GM23338 (cell line): ENCODE results near the gene PEA15. TPM values are rescaled to one million over a fixed set of nuclear protein-coding genes. Genes with fewer than 3 reads are reported as not detected.

Source experiments
- ATAC-seq: fragments of 200-7000 bp; cut with Tn5 transposase; 3 replicates; pipeline ENCODE4 v1.9.1; 2020
- DNase-seq: peaks from one replicate; pipeline ENCODE4 v3.0.0-alpha.2; 2015; ENCODE audit warnings: low spot score
- H2AFZ ChIP-seq: fragments of 200-600 bp; sonication (generic); 2 replicates; pipeline ENCODE4 v1.8.0; 2016; ENCODE audit warnings: antibody characterized with exemption, mild to moderate bottlenecking, moderate library complexity
- H3F3A ChIP-seq: fragments of 200-600 bp; sonication (generic); replicated peaks from 2 replicates; pipeline ENCODE4 v1.8.0; 2017; ENCODE audit warnings: antibody characterized with exemption, mixed run types, low read depth
- H3K27ac ChIP-seq: fragments of 200-600 bp; sonication (generic); 2 replicates; pipeline ENCODE4 v1.6.1; 2016; ENCODE audit warnings: low read depth
- H3K27me3 ChIP-seq: fragments of 200-600 bp; sonication (generic); 2 replicates; pipeline ENCODE4 v1.8.0; 2016; ENCODE audit warnings: mild to moderate bottlenecking, mixed run types, moderate library complexity; ENCODE audit not compliant: insufficient read depth
- H3K36me3 ChIP-seq: fragments of 200-600 bp; sonication (generic); 2 replicates; pipeline ENCODE4 v1.8.0; 2016; ENCODE audit warnings: mild to moderate bottlenecking; ENCODE audit not compliant: insufficient read depth
- H3K4me1 ChIP-seq: fragments of 200-600 bp; sonication (generic); 2 replicates; pipeline ENCODE4 v1.8.0; 2016; ENCODE audit warnings: mild to moderate bottlenecking, moderate library complexity; ENCODE audit not compliant: insufficient read depth
- H3K4me2 ChIP-seq: fragments of 200-600 bp; sonication (generic); 2 replicates; pipeline ENCODE4 v1.7.1; 2017; ENCODE audit warnings: mixed run types
- H3K4me3 ChIP-seq: fragments of 200-600 bp; sonication (generic); 2 replicates; pipeline ENCODE4 v1.6.1; 2016; ENCODE audit warnings: mixed run types
- H3K79me2 ChIP-seq: fragments of 200-600 bp; sonication (generic); replicated peaks from 2 replicates; pipeline ENCODE4 v1.8.0; 2017; ENCODE audit warnings: mild to moderate bottlenecking; ENCODE audit not compliant: insufficient read depth
- H3K9me2 ChIP-seq: fragments of 200-600 bp; sonication (generic); 2 replicates; pipeline ENCODE4 v1.8.0; 2017; ENCODE audit not compliant: insufficient read depth
- H4K20me1 ChIP-seq: fragments of 200-600 bp; sonication (generic); replicated peaks from 2 replicates; pipeline ENCODE4 v1.8.0; 2017; ENCODE audit warnings: mild to moderate bottlenecking; ENCODE audit not compliant: insufficient read depth
- H3K27ac Mint-ChIP-seq: 2 replicates; pipeline ENCODE4 v1.8.0; 2020; ENCODE audit warnings: inconsistent platforms, mild to moderate bottlenecking, moderate library complexity, mixed read lengths
- H3K27me3 Mint-ChIP-seq: 3 replicates; pipeline ENCODE4 v1.8.0; 2022; ENCODE audit warnings: low read depth, mild to moderate bottlenecking, moderate library complexity, mixed read lengths, inconsistent platforms; ENCODE audit not compliant: insufficient read depth, poor library complexity
- H3K36me3 Mint-ChIP-seq: 3 replicates; pipeline ENCODE4 v1.8.0; 2021; ENCODE audit warnings: low read depth, mild to moderate bottlenecking, inconsistent platforms, moderate library complexity, mixed read lengths
- H3K4me1 Mint-ChIP-seq: 3 replicates; pipeline ENCODE4 v1.8.0; 2020; ENCODE audit warnings: mild to moderate bottlenecking, inconsistent platforms, mixed read lengths
- H3K4me3 Mint-ChIP-seq: 3 replicates; pipeline ENCODE4 v1.8.0; 2021; ENCODE audit warnings: moderate library complexity, mild to moderate bottlenecking, inconsistent platforms, mixed read lengths
- H3K9me3 Mint-ChIP-seq: 3 replicates; pipeline ENCODE4 v1.8.0; 2020; ENCODE audit warnings: moderate library complexity, mild to moderate bottlenecking, inconsistent platforms, mixed read lengths
- CREB1 ChIP-seq: fragments of 250-450 bp; sonication (Bioruptor Pico); IDR thresholded peaks from 2 replicates; pipeline ENCODE4 v1.5.0; 2020; ENCODE audit warnings: low read depth, mild to moderate bottlenecking, moderate library complexity
- EZH2 ChIP-seq: fragments of 200-600 bp; sonication (generic); IDR thresholded peaks from one replicate; pipeline ENCODE4 v1.8.0; 2017; ENCODE audit warnings: antibody characterized with exemption, mild to moderate bottlenecking, low read depth; ENCODE audit not compliant: unreplicated experiment
- EZH2phosphoT487 ChIP-seq: fragments of 200-600 bp; sonication (generic); IDR thresholded peaks from one replicate; pipeline ENCODE4 v1.8.1; 2018; ENCODE audit warnings: antibody characterized with exemption; ENCODE audit not compliant: unreplicated experiment
- JUNB ChIP-seq: IDR thresholded peaks from one replicate; pipeline ENCODE4 v1.6.1; 2016; ENCODE audit warnings: antibody characterized with exemption; ENCODE audit not compliant: unreplicated experiment
- NANOG ChIP-seq: IDR thresholded peaks from 2 replicates; pipeline ENCODE4 v1.6.1; 2016; ENCODE audit warnings: antibody characterized with exemption, borderline replicate concordance
- POLR2AphosphoS5 ChIP-seq: IDR thresholded peaks from 2 replicates; pipeline ENCODE4 v1.6.1; 2016; ENCODE audit warnings: antibody characterized with exemption, low read depth
- STAT1 ChIP-seq: IDR thresholded peaks from one replicate; pipeline ENCODE4 v1.6.1; 2016; ENCODE audit warnings: antibody characterized with exemption; ENCODE audit not compliant: unreplicated experiment
- ZNF114 ChIP-seq: fragments of 250-450 bp; sonication (Bioruptor Pico); IDR thresholded peaks from 2 replicates; pipeline ENCODE4 v1.5.0; 2020; ENCODE audit warnings: mild to moderate bottlenecking, moderate library complexity
- ZNF331 ChIP-seq: fragments of 250-450 bp; sonication (Bioruptor Pico); IDR thresholded peaks from 2 replicates; pipeline ENCODE4 v1.5.0; 2020; ENCODE audit warnings: low read depth, mild to moderate bottlenecking, moderate library complexity
- polyA plus RNA-seq: library from polyadenylated mRNA; unstranded; fragments of >200 nt; fragmentation: Nextera tagmentation; extraction: Ambion mirVana; gene quantifications from 2 replicates; pipeline ENCODE4 v1.2.1, GENCODE V29; 2016
- total RNA-seq: library from RNA; depleted of rRNA; stranded (reverse); fragments of >200 nt; shearing (Covaris generic); gene quantifications from 2 replicates; pipeline ENCODE4 v1.2.3, GENCODE V29; 2014
- TF ChIP-seq, protein P1 (sequence below): IDR thresholded peaks from 2 replicates; pipeline ENCODE4 v1.6.1; 2016; ENCODE audit warnings: antibody characterized with exemption

Gene PEA15
- total and polyA plus RNA-seq, 2 experiments from 2014 or later = 60.3 to 80.8 TPM

DNA sequence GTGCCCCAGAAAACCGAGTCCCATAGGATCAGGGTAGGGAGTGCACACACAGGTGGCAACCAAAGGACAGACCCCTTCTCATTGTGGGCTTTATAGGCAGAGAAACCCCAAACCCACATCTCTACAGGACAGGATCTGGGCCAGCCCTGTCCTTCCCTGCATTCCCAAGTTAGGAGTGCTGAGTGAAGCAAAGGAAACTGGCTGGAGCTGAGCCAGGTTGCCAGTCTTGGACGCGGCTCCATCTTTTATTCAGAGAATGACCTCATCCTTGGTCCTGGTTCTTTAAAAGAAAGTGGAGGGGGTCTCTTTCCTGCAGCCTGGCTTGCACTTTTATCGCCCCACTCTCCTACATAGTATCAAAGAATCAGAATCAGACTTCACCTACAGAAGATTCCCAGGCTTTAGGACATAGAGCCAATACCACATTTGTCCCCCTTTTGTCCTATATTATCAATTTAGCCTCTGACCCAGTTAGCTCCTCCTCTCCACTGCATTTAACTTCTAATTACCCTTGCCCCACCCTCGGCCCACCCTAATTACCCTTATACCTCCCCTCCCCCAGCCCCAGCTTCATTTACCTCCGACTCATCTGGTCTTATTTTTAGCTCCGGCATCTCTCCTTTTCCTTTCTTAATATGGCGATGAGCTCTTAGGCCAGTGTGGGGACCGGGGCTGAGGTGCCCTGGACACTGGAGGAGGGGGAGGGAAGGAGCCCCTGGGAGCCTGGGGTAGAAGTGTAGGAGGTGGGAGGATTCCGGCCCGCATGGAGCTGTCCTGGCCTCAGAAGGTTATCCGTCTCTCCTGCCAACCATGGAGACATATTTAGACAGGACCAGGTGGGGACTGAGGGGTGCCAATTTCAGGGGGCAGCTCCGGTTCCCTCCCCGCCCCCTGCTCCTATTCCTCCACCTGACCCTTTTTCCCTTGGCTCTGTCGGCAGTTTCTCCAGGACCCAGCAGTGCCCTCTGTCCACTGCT is 15.2 kb upstream of the PEA15 start, which contains the start of gene CASQ1:
Gene CASQ1, plus strand, starts transcription at position 927 of the 977 bp plus-strand sequence. CDS start 177 bp downstream, outside the sequence.
- peaks cover 13% of the 10 kb centered on the region for H3K4me1 Mint-ChIP-seq
- no peaks in the 10 kb centered on the region for H3K27me3 Mint-ChIP-seq
- H3K27ac Mint-ChIP-seq = no peak within 1 kb of the TSS; the same call in 1 of the 2 replicates
- no peaks in the 10 kb centered on the region; the same call in 2 of the 3 replicates for H3K36me3 Mint-ChIP-seq
- Histone ChIP-seq H3K4me2 (no peak within 1 kb of the TSS), H4K20me1 (no peaks in the 10 kb centered on the region), H3K4me3 (no peak within 1 kb of the TSS), H3K36me3 (no peaks in the 10 kb centered on the region), H2AFZ (peak within 1 kb of the TSS; percentile 86), H3F3A (0 out of 2 replicates have a peak, but pooled peaks cover 9% of the 10 kb centered on the region), H3K27me3 (no peaks in the 10 kb centered on the region), H3K27ac (no peak within 1 kb of the TSS), H3K9me2 (peaks cover 9% of the 10 kb centered on the region), H3K4me1 (peaks cover 34% of the 10 kb centered on the region), H3K79me2 (no peaks in the 10 kb centered on the region)
- TF ChIP-seq NANOG = no peak
- H3K4me3 Mint-ChIP-seq = no peak within 1 kb of the TSS
- ATAC-seq (no peak), DNase-seq (no peak)
- H3K9me3 Mint-ChIP-seq = no peaks in the 10 kb centered on the region

DNA sequence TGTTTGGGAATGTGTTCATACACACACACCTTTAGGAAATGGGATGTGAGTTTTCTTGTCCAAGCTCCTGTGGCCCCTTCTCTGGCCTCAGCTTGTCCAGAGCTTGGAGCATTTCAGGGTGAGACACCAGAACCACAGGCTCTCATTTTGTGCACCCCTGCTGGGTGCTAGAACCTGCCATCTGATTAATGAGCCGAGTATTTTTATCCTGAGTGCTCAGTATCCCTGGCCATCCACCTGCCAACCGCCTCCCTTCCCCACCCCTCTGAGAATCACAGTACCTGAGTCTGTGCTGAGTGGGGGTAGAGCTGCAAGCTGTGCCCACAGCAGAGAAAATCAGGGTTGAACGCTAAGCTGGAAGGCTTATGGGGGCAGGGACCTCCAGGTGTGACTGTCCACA is 13.4 kb upstream of the PEA15 start:
- no peak overlapping the region for H3K4me3 ChIP-seq
- peaks cover 32% of the 10 kb centered on the region for H3K4me1 ChIP-seq
- no peaks in the 10 kb centered on the region for H4K20me1 ChIP-seq
- no peak for DNase-seq
- no peaks in the 10 kb centered on the region for H3K36me3 ChIP-seq
- H3K4me3 Mint-ChIP-seq = no peak overlapping the region
- no peak overlapping the region for H2AFZ ChIP-seq
- H3K36me3 Mint-ChIP-seq = no peaks in the 10 kb centered on the region; the same call in 2 of the 3 replicates
- TF ChIP-seq NANOG (no peak), CREB1 (CRISPR knock-in tag) (no peak), POLR2AphosphoS5 (no peak), STAT1 (no peak), ZNF114 (CRISPR knock-in tag) (no peak)
- ATAC-seq = no peak
- H3K27ac ChIP-seq = no peak overlapping the region
- H3K4me1 Mint-ChIP-seq = peaks cover 13% of the 10 kb centered on the region
- no peaks in the 10 kb centered on the region for H3K9me3 Mint-ChIP-seq
- 0 out of 2 replicates have a peak, but pooled peaks cover 9% of the 10 kb centered on the region for H3F3A ChIP-seq
- H3K27me3 Mint-ChIP-seq = no peaks in the 10 kb centered on the region
- peaks cover 9% of the 10 kb centered on the region for H3K9me2 ChIP-seq
- H3K27me3 ChIP-seq = no peaks in the 10 kb centered on the region
- H3K4me2 ChIP-seq = no peak overlapping the region
- H3K79me2 ChIP-seq = no peaks in the 10 kb centered on the region
- H3K27ac Mint-ChIP-seq = no peak overlapping the region

DNA sequence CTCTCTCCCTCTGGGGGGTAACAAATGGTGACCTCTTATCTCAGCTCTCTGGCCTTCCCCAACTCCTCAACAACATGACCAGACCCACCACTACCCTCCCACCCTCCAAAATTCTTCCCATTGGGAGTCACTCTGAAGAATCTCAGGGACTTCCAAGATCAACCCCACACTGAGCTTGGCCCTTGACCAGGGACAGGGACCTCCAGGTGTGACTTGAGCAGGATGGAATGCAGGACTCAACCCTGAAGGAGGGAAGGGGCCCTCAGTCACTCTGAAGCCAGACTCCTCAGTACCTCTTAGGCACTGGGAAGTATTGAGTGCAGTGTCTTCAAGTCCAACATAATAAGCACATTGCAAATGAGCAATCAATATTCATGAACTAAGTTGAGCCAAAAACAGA is 12.9 kb upstream of the PEA15 start:
- no peak for DNase-seq
- H3K27ac ChIP-seq = no peak overlapping the region
- 0 out of 2 replicates have a peak, but pooled peaks cover 9% of the 10 kb centered on the region for H3F3A ChIP-seq
- no peaks in the 10 kb centered on the region for H4K20me1 ChIP-seq
- no peak overlapping the region for H3K4me3 Mint-ChIP-seq
- peaks cover 9% of the 10 kb centered on the region for H3K9me2 ChIP-seq
- H3K4me1 Mint-ChIP-seq = peaks cover 13% of the 10 kb centered on the region
- peak overlapping the region; percentile 55; the same call in 1 of the 2 replicates for H3K4me2 ChIP-seq
- H3K36me3 Mint-ChIP-seq = no peaks in the 10 kb centered on the region; the same call in 2 of the 3 replicates
- peak overlapping the region; percentile 61; the same call in 1 of the 2 replicates for H2AFZ ChIP-seq
- ATAC-seq = no peak
- H3K9me3 Mint-ChIP-seq = no peaks in the 10 kb centered on the region
- no peaks in the 10 kb centered on the region for H3K27me3 Mint-ChIP-seq
- no peaks in the 10 kb centered on the region for H3K27me3 ChIP-seq
- no peaks in the 10 kb centered on the region for H3K36me3 ChIP-seq
- no peak overlapping the region for H3K4me3 ChIP-seq
- no peaks in the 10 kb centered on the region for H3K79me2 ChIP-seq
- no peak overlapping the region for H3K27ac Mint-ChIP-seq
- H3K4me1 ChIP-seq = peaks cover 29% of the 10 kb centered on the region
- TF ChIP-seq ZNF331 (CRISPR knock-in tag) (no peak), ZNF114 (CRISPR knock-in tag) (no peak), EZH2 (no peak), EZH2phosphoT487 (no peak), CREB1 (CRISPR knock-in tag) (no peak), NANOG (no peak), POLR2AphosphoS5 (no peak), STAT1 (no peak), JUNB (no peak)
- TF ChIP-seq, protein P1, sequence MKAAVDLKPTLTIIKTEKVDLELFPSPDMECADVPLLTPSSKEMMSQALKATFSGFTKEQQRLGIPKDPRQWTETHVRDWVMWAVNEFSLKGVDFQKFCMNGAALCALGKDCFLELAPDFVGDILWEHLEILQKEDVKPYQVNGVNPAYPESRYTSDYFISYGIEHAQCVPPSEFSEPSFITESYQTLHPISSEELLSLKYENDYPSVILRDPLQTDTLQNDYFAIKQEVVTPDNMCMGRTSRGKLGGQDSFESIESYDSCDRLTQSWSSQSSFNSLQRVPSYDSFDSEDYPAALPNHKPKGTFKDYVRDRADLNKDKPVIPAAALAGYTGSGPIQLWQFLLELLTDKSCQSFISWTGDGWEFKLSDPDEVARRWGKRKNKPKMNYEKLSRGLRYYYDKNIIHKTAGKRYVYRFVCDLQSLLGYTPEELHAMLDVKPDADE = no peak
